Stimulated activated CD4-positive, alpha-beta T cell treated with anti-CD3 and anti-CD28 coated beads, Interleukin-1b, Interleukin-23, amount 100 ng/mL, for 4 hours (primary cell): ENCODE data around the gene FBLN2.

Source experiments
- DNase-seq, 2 donors: peaks; one replicate each; pipeline ENCODE4 v3.0.0-alpha.2; 2020; ENCODE audit warnings: low read depth in 2 of 2

Gene FBLN2

DNA sequence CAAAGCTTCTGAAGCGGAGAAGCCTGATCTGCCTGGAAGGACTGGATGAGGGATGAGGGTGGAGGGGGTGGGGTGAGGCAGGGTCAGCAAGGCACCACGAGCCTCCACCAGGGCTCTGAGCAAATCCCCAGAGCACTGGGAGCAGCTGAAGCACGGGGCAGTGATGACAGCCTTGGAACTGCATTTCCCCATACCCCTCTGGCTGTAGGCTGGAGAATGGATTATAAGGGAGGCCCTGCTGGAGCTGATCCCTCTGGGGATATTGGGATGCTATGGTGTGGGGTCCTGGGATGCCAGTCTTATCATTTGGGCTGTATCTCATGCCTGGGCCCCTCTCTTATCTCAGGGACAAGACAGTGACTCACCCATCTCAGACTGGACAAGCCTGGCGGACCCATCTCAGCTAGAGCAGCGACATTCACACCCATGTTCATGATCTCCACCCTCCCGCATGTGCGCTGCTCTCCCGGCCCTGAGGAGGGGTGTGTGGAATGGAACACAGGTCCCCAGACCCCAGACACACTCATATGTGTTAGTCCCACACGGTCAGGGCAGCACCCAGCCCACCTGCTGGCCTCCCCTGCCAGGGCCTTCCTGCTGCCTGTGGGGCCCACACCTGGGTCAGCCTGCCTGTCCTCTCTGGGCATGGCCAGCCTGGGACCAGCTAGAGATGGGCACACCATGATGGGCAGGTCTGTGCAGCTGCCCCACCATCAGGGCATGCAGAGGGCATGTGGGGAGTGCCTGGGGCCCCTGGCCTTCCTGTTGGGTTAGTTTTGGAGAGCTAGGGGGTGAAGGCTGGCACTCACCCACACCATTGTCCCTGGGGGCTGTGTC is 97.1 kb downstream of the FBLN2 start:
- no peak for DNase-seq

DNA sequence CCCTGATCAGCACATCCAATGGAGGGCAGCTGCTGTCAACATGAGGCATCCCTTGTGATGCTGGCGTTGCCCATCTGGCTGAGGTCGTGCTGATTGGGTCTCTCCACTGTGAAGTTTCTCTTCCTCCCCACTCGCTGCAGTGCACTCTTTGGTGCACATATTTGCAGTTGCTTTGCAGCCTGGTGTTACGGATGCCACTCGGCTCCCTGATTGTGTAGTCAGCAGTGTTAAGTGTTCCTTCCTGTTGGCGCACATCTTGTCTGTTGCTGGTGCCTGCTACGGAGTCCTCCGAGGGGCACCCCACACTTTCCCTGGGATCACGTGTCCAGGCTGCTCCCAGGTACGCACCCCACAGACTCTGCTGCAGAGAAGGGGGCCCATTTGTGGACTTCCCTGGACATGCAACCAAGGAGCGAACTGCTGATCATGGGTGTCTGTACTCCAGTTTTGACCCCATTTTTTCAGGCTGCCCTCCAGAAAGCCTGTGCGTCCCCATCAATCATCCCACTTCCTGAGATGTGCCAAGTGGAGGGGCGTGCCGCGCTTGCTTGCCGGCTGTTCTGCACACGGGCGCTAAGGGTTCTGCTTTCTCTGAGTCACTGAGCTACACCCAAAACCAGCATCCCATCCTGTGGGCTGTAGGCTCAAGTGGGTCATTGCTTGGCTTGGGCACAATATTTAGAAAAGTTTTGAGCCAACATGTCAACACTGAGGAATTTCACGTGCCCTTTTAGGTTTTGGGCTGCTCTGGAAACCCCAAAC is 98.6 kb downstream of the FBLN2 start:
- no peak for DNase-seq

DNA sequence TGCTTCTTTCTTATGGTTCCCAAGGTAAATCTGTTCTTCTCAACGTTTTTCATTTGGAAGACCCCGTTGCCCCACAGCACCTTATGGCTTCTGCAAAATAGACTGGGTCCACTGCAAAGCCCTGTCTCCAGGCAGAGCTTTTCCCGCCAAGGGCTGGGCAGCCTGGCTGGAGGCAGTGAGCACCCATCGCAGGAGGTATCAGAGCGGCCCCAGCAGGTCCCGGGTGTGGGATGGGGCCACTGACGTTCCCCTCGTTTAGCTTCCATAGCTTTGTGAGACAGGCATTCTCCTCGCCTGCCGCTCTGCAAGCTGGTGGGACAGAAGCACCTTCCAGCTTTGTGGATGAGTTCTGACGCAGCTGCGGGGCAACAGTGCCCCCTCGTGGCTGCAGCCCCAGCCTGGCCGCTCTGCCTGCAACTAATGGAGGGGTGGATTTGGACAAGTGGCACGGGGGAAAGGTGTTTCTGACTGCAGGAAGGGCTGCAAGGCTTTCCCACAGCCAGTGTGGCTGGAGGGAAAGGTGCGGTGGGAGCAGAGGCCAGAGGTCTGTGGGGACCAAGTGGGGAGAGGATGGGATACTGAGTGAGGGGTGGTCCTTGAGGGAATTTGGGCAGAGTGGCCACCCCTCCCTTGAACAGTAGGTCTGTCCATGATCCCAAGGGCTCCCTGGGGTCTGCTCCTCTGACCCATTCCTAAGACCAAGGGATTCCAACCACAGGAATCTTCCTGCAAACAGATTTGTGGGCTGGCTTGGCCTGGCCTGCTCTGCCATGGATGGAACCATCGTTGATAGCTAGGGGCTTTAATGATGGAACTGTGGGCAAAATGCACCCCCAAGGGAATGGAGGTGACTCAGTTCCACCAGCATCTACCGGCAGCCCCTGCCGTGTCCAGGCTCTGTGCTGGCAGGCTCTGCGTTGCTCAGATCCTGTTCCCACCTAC is 99.4 kb downstream of the FBLN2 start:
- DNase-seq, result peak; percentile 68 to 78

GRCh38 chr3:13650210-13651056 is 101.5 kb downstream of the FBLN2 start:
- peak; percentile 60 to 70 for DNase-seq

- no peak for DNase-seq
Observed at GRCh38 chr3:13651057-13651400, 102.1 kb downstream of the FBLN2 start.

DNA sequence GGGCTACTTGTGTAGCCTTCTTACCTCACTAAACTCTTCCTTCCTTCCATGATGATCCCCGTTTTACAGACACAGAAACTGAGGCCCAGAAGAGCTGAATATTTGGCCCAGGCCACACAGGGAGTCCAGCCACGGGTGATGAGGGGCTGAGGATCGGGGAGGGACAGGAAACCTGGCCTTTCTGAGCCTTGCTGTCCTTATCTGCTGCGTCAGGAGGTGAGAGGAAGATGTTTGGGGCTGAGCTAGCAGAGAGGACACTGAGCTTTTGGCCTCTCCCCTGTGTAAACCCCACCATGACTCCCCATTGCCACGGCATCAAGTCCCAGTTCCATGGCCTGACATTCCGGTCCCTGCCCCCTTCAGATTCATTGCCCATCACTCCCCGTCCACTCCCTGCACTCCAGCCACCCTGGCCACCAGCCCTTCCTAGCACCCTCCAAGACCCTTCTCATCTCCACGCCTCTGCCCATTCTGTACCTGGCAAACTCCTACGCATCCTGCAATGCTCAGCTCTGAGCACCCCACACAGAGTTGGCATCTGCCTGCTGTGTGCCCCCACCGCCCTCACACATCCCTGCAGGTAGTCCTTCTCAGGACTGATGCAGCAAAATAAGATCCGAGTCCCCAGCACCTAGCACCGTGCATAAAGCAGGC is 103.0 kb downstream of the FBLN2 start:
- DNase-seq, result no peak

DNA sequence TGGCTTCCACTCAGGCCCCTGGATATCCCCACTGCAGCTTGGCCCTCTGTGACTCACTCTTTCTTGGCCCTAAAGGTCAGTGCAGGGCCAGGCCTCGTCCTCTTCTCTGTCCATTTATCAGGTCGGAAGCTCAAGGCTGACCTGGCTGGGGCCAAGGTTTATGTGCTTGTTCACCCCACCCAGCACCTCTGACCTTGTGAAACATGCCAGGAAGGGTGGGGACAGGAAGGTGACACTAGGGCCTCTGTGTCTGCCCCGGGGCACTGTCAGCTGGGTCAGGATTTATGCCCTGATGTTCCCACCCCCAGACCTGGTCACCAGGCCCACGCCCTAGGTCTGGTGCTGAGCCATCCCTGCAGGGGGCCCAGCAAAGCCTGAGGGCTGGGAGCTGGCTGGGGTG is 103.8 kb downstream of the FBLN2 start:
- no peak for DNase-seq

GRCh38 chr3:13653631-13654279 is 104.8 kb downstream of the FBLN2 start:
- no peak for DNase-seq

DNA sequence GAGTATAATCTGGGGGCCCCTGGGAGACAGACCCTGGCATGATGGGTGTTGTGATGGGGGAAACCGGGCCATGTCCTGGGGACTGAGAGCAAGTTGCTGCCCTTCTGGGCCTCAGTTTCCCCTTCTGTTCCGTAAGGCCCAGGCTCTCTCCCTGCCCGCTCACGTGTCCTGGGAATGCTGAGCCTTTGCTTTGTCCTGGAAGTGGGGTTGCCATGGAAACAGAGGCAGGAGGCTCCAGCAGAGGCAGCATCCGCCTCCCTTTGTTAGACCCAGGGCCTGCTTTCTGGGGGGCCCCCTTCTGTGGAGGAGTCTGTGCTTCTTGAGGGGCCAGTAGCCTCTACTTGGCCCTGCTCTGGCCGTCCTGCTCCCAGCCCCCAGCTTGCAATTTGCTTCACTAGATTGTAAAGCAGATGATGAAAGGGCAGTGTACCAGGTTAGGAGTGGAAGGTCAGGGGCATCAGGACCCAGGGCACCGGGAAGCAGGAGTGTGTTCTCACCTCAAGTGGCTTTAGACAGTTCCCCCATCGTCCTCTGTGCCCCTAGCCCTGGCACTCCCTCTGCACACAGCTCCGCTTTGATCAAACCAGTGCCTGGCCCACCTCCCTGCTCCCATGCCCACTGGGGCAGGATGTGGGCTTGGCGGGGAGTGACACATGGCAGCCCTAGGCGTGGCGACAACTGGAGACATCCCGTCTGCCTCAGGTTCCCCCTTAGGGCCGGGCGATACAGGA is 105.6 kb downstream of the FBLN2 start:
- DNase-seq, result no peak

DNA sequence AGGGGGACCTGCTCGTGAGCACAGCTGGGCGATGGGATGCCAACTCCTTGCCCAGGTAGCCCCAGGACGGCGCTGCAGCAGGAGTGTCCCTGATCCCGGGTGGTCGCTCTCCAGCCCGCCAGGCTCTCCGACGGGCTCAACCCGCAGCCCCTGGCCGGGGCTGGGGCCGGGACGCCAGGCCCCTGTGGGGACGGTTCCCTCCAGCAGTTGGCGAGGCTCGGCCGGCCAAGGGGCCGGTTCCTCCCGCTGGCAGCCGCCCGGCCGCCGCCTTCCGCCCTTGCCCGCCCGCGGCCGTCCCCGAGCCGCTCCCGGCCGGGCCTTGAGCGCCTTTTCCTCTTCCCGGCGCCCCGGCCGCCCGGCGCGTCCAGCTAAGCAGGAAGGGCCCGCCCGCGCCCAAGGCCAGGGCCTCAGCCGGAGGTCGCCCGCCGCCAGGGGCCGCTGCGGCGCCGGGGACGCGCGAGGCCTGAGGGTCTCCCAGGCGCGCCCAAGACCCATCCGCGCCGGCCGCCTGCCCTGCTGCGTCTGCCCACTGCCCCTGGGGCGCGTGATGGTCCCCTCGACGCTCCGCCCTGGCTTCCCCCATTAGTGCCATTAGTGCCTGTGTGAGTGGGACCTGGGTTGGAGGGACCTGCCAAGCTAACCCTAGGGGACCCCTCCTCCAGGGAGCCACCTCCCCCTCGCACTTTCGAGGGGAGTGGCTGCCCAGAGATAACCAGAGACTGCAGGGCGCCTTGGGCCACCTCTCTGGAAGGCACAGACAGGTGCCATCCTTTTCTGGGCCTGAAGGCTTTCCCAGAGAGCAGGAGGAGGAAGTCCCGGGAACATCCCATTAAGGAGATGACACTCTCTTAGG is 106.4 kb downstream of the FBLN2 start:
- peak in 1 of 2 donors; percentile 45 for DNase-seq

DNA sequence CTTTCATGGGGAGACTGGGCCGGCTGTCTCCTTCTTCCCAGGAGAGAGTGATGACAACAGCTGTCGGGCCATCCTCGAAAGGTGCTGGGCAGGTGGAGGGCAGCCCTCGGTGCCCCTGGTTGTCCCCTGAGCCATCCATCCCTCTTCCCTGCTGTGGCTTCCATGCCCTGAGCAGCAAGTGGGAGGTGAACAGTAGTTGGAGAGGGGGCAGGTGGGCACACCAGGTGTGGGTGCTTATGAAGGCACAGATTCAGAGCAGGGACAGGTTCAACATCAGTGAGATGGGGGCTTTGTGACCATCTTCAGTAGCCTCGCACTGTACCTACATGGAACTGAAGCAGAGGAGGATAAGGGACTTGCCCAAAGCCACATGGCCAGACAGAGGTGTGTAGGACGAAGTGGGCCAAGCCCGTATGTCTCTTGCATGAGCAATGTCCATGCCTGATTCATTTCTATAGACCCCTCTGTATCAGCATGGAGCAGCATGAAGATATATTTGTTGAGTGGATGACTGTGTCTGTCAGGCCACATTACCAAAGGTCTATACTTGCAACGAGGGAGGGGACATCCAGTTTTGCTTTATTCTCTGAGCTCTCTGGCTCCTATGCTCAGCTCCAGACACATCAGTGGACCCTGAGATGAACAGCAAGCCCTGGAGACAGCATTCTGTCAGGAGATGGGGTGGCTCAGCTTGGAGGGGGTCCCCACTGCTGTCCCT is 107.8 kb downstream of the FBLN2 start:
- DNase-seq, result no peak

DNA sequence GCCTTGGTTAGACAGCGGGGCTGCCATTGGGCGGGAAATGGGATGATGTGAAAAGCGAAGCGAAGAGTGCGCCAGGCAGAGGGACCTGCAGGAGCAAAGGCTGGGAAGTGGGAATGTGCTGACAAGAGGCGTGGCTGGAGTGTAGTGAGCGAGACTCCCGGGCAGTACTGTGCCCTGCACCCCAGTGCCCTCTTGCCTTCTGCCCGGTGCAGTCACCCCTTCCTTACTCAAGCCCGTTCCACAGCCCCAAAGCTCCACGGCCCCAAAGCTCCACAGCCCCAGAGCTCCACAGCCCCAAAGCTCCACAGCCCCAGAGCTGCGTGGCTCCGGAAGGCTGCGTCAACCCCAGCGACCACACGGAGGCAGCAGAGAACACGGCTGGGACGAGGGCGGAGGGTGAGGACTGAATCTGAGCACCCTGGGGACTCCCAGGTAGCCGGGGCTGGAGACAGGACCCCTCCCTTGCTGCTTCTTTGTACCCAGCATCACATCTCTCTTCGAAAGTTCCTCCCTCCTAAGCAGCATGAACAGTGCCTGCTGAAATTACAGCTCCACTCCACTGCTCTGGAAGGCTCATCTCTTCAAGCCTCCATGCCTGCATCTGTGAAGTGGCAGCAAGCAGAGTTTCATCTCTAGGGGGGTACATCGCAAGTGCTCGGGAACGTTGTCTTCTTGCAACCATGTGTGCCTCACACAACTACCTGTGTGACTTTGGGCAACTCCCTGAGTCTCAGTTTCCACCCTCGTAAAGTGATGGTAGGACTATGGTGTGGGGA is 108.9 kb downstream of the FBLN2 start:
- peak; percentile 58 to 59 for DNase-seq

DNA sequence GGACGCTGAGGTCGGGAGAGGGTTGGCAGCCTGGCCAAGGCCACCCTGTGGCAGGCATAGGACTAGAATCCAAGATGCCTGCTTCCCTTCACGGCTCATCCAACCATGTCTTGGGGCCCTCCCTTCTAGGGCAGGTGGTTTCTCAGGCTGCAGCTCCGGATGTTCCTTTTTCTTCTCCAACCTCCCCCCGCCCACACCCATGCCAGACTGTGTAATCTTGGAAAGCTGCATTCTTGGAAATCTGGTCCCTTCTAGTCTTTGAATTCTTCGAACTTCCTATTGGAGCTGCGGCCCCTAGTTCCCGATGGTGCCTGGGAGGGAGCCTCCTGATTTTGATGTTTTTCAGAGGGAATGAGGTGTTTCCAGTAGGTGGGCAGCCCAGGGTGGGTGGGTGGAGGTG is 109.8 kb downstream of the FBLN2 start:
- DNase-seq, result no peak

DNA sequence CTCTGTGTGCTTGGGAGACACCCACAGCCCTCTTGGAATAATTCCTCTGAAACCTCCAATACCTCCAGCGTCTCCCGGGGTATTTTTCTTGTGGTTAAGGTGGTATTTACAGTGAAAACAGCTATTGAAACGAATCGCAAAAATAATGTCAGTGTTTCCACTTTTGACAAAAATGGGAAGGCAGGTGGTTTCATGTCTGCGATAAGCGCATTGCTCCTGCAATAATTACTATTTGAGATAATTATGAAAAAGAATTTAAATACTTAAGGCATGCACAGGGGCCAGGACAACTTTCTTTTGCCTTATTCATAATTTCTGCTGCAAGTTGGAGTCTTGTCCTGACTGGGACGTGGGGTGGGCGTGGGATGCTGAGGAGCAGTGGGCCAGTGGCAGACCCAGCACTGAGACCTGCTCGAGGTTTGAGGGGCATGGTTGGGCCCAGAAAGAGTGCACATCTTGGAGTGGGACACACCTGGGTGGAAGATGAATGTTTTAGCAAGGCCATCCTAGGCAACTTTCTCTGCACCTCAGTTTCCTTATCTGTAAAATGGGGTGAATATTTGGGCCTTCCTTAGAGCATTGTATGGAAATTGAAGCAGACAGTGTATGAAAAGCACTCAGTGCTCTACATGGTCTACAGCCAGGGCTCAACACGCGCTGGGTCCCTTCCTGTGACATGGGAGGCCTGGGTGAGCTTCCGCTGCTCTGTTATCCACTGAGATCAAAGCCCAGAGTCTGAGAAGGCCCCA is 110.5 kb downstream of the FBLN2 start:
- DNase-seq, result no peak

DNA sequence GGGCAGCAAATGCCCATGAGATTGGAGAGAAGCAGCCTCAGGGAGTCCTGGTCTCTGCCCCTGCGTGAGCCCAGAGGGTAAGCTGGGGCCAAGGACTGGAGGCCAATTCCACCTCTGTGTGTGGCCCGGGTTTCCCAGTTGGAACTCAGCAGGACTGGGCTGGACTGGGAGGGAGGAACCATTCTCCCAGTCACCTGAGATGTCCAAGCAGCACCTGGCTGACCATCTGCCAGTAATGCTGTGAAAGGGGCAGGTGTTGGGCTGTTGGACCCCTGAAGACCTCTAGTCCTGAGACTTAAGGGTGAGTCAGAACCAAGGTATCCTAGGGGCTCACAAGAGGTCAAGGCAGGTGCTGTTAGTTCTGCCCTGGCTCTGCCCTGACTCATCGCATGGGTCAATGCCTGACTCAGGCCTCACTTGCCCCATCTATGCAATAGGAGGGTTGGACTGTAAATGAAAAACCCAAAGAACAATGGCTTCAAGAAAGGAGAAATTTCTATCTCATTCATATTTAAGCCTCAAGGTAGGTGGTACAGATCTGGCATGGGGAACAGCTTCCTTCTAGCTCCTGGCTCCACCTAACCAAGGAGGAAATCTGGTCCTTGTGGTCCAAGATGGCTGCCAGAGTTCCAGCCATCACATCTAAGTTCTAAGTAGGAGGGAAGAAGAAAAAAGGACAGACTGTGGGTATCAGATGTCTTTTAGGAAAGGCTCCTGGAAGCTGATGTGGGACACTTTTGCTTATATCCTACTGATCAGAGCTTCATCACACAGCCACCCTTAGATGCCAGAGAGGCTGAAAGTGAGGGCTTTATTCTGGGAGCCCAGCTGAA is 111.3 kb downstream of the FBLN2 start:
- no peak for DNase-seq
